Measurements from ENCODE around the gene PEPD.

GRCh38 chr19:33569821-33570220, 48.2 kb upstream of the PEPD start:
- TF ChIP-seq TAF1 (IDR thresholded peaks at IDR 0.05; ENCODE audit: borderline replicate concordance, insufficient read depth, low read length) (no peak), REST (IDR thresholded peaks at IDR 0.05; ENCODE audit: insufficient read depth in 1 of 2, low read depth in 2 of 2, low read length in 2 of 2) (no peak), POLR2AphosphoS5 (IDR thresholded peaks at IDR 0.05; ENCODE audit: low read depth, low read length) (no peak), SIN3A (IDR thresholded peaks at IDR 0.05; ENCODE audit: borderline replicate concordance, insufficient read depth, low read length) (no peak), FOXP2 (optimal IDR thresholded peaks at IDR 0.05; ENCODE audit: borderline replicate concordance, extremely low read depth, extremely low read length, insufficient read depth) (no peak)

Measured in PFSK-1 (cell line).